Neural progenitor cell (in vitro differentiated cells): Measurements from ENCODE around the gene EDDM3A. TPM values are rescaled to one million over a fixed set of nuclear protein-coding genes. Genes with fewer than 3 reads are reported as not detected.
"Not testable (repeated sequence)": the region's sequence is repeated elsewhere in the genome, so short reads cannot be mapped to it uniquely, and the experiment has no call there.

Source experiments
- DNase-seq: peaks from one replicate; pipeline ENCODE4 v3.0.0-alpha.2; 2016; ENCODE audit warnings: low spot score
- H2AFZ ChIP-seq: fragments of 200-600 bp; sonication (generic); replicated peaks from 2 replicates; pipeline ENCODE4 v1.6.1; 2016; ENCODE audit warnings: antibody characterized with exemption
- H3F3A ChIP-seq: fragments of 200-600 bp; sonication (generic); 2 replicates; pipeline ENCODE4 v1.6.1; 2016; ENCODE audit warnings: antibody characterized with exemption, low read depth
- H3K27ac ChIP-seq: fragments of 200-600 bp; sonication (generic); 2 replicates; pipeline ENCODE4 v1.5.1; 2016; ENCODE audit warnings: mild to moderate bottlenecking
- H3K27me3 ChIP-seq: fragments of 200-600 bp; sonication (generic); 2 replicates; pipeline ENCODE4 v1.6.1; 2016; ENCODE audit warnings: mild to moderate bottlenecking, moderate library complexity
- H3K36me3 ChIP-seq: fragments of 200-600 bp; sonication (generic); 2 replicates; pipeline ENCODE4 v1.5.1; 2016
- H3K4me1 ChIP-seq: fragments of 200-600 bp; sonication (generic); 2 replicates; pipeline ENCODE4 v1.6.1; 2016; ENCODE audit warnings: mixed run types
- H3K4me2 ChIP-seq: fragments of 200-600 bp; sonication (generic); 2 replicates; pipeline ENCODE4 v1.6.1; 2016
- H3K4me3 ChIP-seq: fragments of 200-600 bp; sonication (generic); 2 replicates; pipeline ENCODE4 v1.5.1; 2016
- H3K79me2 ChIP-seq: fragments of 200-600 bp; sonication (generic); 2 replicates; pipeline ENCODE4 v1.6.1; 2016; ENCODE audit warnings: low read depth
- H3K9ac ChIP-seq: fragments of 200-600 bp; sonication (generic); 2 replicates; pipeline ENCODE4 v1.6.1; 2016
- H3K9me3 ChIP-seq: fragments of 200-600 bp; sonication (generic); 2 replicates; pipeline ENCODE4 v1.5.1; 2016; ENCODE audit warnings: low read depth
- H4K20me1 ChIP-seq: fragments of 200-600 bp; sonication (generic); 2 replicates; pipeline ENCODE4 v1.6.1; 2016; ENCODE audit warnings: low read depth
- H3K27ac Mint-ChIP-seq: 3 replicates; pipeline ENCODE4 v1.8.0; 2021; ENCODE audit warnings: mixed read lengths
- H3K27me3 Mint-ChIP-seq: 2 replicates; pipeline ENCODE4 v1.8.0; 2022; ENCODE audit warnings: low read depth, mild to moderate bottlenecking, inconsistent platforms, moderate library complexity, mixed read lengths; ENCODE audit not compliant: insufficient read depth
- H3K36me3 Mint-ChIP-seq: 3 replicates; pipeline ENCODE4 v1.8.0; 2021; ENCODE audit warnings: mixed read lengths
- H3K4me1 Mint-ChIP-seq: 3 replicates; pipeline ENCODE4 v1.8.0; 2021; ENCODE audit warnings: mixed read lengths
- H3K4me3 Mint-ChIP-seq: 3 replicates; pipeline ENCODE4 v1.8.0; 2021; ENCODE audit warnings: mild to moderate bottlenecking, moderate library complexity, mixed read lengths
- H3K9me3 Mint-ChIP-seq: 3 replicates; pipeline ENCODE4 v1.8.0; 2020; ENCODE audit warnings: mixed read lengths
- CTCF ChIP-seq: fragments of 200-600 bp; sonication (generic); IDR thresholded peaks from 2 replicates; pipeline ENCODE4 v1.5.1; 2017; ENCODE audit warnings: antibody characterized with exemption, mild to moderate bottlenecking
- EZH2 ChIP-seq: fragments of 200-600 bp; sonication (generic); IDR thresholded peaks from 2 replicates; pipeline ENCODE4 v1.6.1; 2017; ENCODE audit warnings: antibody characterized with exemption, mild to moderate bottlenecking, moderate library complexity
- EZH2phosphoT487 ChIP-seq: fragments of 200-600 bp; sonication (generic); IDR thresholded peaks from 2 replicates; pipeline ENCODE4 v1.6.1; 2017; ENCODE audit warnings: antibody characterized with exemption
- total RNA-seq: library from RNA; depleted of rRNA; stranded (reverse); fragments of >200 nt; gene quantifications from 2 replicates; pipeline ENCODE4 v1.2.3, GENCODE V29; 2015; ENCODE audit warnings: low replicate concordance

EDDM3A gene
- total RNA-seq, 1 donor from 2014 or later: not detected

GRCh38 chr14:20754308-20754707 lies 8.6 kb downstream of the EDDM3A start:
- Mint-ChIP-seq H3K4me3 (no peak overlapping the region), H3K27ac (no peak overlapping the region), H3K9me3 (peaks cover 3% of the 10 kb centered on the region), H3K36me3 (no peaks in the 10 kb centered on the region), H3K4me1 (no peaks in the 10 kb centered on the region), H3K27me3 (peaks cover 4% of the 10 kb centered on the region)
- Histone ChIP-seq H3K9me3 (no peaks in the 10 kb centered on the region), H3K4me3 (no peak overlapping the region), H3K79me2 (no peaks in the 10 kb centered on the region), H3K27me3 (no peaks in the 10 kb centered on the region), H4K20me1 (no peaks in the 10 kb centered on the region), H3K4me1 (no peaks in the 10 kb centered on the region), H3K36me3 (no peaks in the 10 kb centered on the region), H3K4me2 (no peak overlapping the region), H3K27ac (no peak overlapping the region), H2AFZ (no peak overlapping the region), H3K9ac (no peak overlapping the region), H3F3A (no peaks in the 10 kb centered on the region)
- TF ChIP-seq EZH2: no peak
- TF ChIP-seq EZH2phosphoT487: no peak
- TF ChIP-seq CTCF: no peak
- DNase-seq: no peak

- H3K27ac ChIP-seq: no peak overlapping the region
- TF ChIP-seq EZH2phosphoT487 (no peak), CTCF (no peak), EZH2 (no peak)
- Mint-ChIP-seq H3K4me3 (no peak overlapping the region), H3K4me1 (no peaks in the 10 kb centered on the region), H3K36me3 (no peaks in the 10 kb centered on the region), H3K27me3 (peaks cover 6% of the 10 kb centered on the region), H3K9me3 (peaks cover 3% of the 10 kb centered on the region), H3K27ac (no peak overlapping the region)
- H3K9ac ChIP-seq: no peak overlapping the region
- H3K79me2 ChIP-seq: no peaks in the 10 kb centered on the region
- H2AFZ ChIP-seq: no peak overlapping the region
- H4K20me1 ChIP-seq: no peaks in the 10 kb centered on the region
- no peaks in the 10 kb centered on the region for H3K9me3 ChIP-seq
- no peak for DNase-seq
- no peak overlapping the region for H3K4me3 ChIP-seq
- no peaks in the 10 kb centered on the region for H3F3A ChIP-seq
- no peak overlapping the region for H3K4me2 ChIP-seq
- H3K36me3 ChIP-seq: no peaks in the 10 kb centered on the region
- no peaks in the 10 kb centered on the region for H3K4me1 ChIP-seq
- H3K27me3 ChIP-seq: no peaks in the 10 kb centered on the region
Measured at GRCh38 chr14:20755037-20755436, 9.3 kb downstream of the EDDM3A start.

DNA sequence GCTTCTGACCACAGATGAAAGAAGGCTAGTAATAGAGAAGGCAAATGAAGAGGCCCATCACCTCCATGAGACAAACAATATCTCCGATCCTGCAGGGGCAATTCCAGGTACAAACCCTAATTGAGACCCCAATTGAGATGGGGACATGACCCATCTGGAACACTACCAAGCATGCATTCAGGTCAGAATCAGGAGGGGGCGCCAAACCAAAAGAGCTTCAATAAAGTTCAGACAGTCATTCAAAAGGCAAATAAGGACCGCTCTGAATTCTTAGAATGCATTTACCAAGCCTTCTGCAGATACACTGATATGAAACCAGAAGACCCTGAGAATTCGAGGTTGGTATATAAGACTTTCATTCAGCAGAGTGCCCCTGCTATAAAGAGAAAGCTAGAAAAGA lies 12.3 kb downstream of the EDDM3A start:
- no peak overlapping the region for H3K4me3 Mint-ChIP-seq
- Histone ChIP-seq H2AFZ (no peak overlapping the region), H3K36me3 (no peaks in the 10 kb centered on the region), H3K79me2 (no peaks in the 10 kb centered on the region), H3K4me3 (no peak overlapping the region), H3K27me3 (no peaks in the 10 kb centered on the region), H3K9me3 (no peaks in the 10 kb centered on the region), H4K20me1 (no peaks in the 10 kb centered on the region), H3F3A (no peaks in the 10 kb centered on the region), H3K4me1 (peaks cover 5% of the 10 kb centered on the region), H3K4me2 (no peak overlapping the region), H3K27ac (no peak overlapping the region), H3K9ac (no peak overlapping the region)
- H3K27me3 Mint-ChIP-seq: peaks cover 8% of the 10 kb centered on the region
- H3K36me3 Mint-ChIP-seq: no peaks in the 10 kb centered on the region
- no peaks in the 10 kb centered on the region for H3K9me3 Mint-ChIP-seq
- H3K4me1 Mint-ChIP-seq: no peaks in the 10 kb centered on the region
- TF ChIP-seq CTCF (peak; percentile 50), EZH2phosphoT487 (no peak)
- H3K27ac Mint-ChIP-seq: no peak overlapping the region
- DNase-seq: peak; percentile 25

GRCh38 chr14:20759465-20759864 lies 13.8 kb downstream of the EDDM3A start:
- not testable (repeated sequence) for H4K20me1 ChIP-seq, H3K27me3 ChIP-seq, H3K4me3 Mint-ChIP-seq, H3K9me3 ChIP-seq, DNase-seq, H3K27ac ChIP-seq, H3K4me2 ChIP-seq, H3K79me2 ChIP-seq, H3F3A ChIP-seq, H3K4me1 Mint-ChIP-seq, H3K4me3 ChIP-seq, H2AFZ ChIP-seq, H3K9ac ChIP-seq, H3K27me3 Mint-ChIP-seq, H3K36me3 ChIP-seq, H3K36me3 Mint-ChIP-seq, H3K27ac Mint-ChIP-seq, H3K4me1 ChIP-seq, H3K9me3 Mint-ChIP-seq
